NCI-H69 (cell line): Measurements from ENCODE around the gene RTRAF.

Source experiments
- DNase-seq: peaks from one replicate; lab custom pipeline; 2025; lab: John Stamatoyannopoulos, UW

Gene RTRAF

DNA sequence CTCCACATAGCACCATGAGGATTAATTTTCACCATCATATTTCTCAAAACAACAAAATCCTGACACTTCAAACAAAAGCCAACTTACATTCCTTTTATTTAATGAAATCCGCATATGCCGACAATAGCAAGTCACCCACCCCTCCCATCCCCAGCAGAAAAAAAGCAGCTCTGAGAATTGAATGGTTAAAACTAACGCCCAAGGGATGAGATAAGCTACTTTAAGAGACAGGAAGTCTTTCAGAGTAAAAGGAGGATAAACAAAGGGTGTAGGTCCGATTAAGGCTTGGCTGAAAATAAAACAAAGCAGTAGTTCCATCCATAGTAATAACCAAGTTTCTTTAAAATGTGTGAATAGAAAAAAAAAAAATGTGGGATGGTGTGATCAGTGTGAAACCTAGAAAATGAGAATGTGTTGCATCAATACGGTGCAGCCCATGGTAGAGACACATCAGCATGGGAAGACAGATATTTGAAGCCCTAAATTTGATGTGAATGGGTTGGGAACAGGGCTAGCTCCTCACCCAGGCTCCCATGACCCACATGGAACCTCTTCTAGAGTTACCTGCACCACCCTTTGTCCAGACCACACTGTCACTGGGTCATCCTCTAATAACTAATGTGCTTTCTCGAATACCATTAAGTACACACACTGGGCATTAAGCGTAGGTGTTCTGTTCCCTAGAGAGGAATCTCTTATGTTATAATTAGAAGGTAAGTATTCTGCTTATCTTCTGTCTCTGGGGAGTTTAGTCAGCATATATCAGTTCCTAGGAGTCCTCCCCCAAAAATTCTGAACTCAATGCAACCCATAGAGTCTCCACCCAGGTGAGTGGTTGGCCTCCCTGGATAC is 31.7 kb downstream of the RTRAF start:
- peak; percentile 17 for DNase-seq

- DNase-seq: no peak
Measured at GRCh38 chr14:52021957-52022600, 32.7 kb downstream of the RTRAF start.

- no peak for DNase-seq
Measured at GRCh38 chr14:52023518-52023917, 34.2 kb downstream of the RTRAF start.

DNA sequence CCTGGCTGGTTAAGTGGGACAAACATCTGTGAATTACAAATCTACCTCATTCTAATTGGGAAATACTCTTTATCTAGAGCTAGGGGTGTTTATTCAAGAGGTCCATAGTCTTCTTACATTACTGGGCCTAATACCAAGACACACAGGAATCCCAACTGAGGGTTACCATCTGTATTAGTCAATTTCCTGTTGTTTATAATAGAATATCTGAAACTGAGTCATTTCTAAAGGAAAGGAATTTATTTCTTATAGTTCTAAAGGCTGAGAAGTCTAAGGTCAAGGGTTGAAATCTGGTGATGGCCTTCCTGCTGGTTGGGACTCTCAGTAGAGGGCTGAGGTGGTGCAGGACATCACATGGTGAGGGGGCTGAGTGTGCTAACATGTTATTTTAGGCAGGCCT is 36.0 kb downstream of the RTRAF start:
- no peak for DNase-seq

- DNase-seq: no peak
Measured at GRCh38 chr14:52026017-52026660, 36.8 kb downstream of the RTRAF start.

- no peak for DNase-seq
Measured at GRCh38 chr14:52026901-52027300, 37.6 kb downstream of the RTRAF start.

DNA sequence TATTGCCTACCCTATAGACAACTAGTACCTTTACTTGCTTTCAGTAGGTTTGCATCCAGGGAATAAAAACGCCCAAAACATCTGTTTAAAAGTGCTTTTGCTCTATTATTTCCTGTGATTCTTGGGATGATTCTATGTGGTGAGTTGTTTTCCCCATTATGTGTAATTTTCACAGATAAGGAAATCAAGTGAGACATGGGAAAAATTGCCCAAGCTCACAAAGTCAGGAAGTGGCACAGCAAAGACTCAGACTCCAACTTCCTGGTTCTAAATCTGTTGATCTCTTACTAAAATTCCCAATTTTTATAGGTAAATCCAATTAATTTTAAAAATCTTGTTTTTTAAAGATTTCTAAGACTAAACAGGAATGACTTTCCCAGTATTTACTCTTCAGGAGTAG is 40.5 kb downstream of the RTRAF start:
- DNase-seq: no peak

- no peak for DNase-seq
Measured at GRCh38 chr14:52031781-52032180, 42.4 kb downstream of the RTRAF start.

GRCh38 chr14:52032204-52032801 is 43.0 kb downstream of the RTRAF start:
- no peak for DNase-seq

DNA sequence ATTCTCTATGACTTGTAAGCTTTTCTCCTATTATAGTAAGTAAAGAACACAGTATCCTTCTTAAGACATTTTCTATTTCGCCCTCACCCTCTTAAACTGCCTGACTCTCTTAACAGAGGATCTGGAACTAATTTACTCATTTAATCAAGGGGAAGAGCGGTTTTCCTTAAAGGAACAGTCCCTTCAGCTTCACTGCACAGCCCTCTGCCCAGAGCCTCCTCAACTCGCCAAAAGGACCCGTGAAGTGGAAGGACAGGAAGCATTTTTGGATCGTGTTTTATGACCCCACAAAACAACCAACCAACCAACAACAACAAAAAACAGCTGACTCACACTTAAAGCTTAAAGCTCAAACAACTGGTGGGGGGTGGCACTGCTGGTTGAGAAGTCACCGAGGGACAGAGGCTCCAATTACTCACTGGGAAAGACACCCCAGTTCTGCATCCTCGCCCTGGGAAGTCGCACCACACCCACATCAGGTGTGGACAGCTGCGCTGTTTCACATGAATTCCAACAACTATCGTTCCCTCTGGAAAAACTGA is 43.8 kb downstream of the RTRAF start:
- DNase-seq: peak; percentile 37

- no peak for DNase-seq
Measured at GRCh38 chr14:52039124-52039815, 49.9 kb downstream of the RTRAF start.

DNA sequence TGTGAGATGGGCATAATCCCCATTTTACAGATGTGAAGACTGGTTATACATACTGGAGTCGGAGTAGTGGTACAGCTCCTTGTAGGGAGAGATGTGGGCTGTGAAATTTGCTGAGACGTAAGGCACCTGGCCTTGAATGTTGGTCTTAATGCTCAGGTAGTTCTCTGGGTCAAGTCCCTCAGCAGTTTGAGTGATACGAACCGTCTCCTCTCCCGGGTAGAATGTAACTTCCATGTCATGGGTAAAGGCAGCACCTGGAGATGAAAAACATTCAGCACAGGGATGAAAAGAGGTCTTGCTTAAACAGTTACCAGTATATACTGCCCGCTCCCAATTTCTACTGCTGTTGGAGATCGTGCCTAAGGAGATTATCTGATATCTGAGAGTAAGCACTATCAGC is 51.3 kb downstream of the RTRAF start:
- no peak for DNase-seq

DNA sequence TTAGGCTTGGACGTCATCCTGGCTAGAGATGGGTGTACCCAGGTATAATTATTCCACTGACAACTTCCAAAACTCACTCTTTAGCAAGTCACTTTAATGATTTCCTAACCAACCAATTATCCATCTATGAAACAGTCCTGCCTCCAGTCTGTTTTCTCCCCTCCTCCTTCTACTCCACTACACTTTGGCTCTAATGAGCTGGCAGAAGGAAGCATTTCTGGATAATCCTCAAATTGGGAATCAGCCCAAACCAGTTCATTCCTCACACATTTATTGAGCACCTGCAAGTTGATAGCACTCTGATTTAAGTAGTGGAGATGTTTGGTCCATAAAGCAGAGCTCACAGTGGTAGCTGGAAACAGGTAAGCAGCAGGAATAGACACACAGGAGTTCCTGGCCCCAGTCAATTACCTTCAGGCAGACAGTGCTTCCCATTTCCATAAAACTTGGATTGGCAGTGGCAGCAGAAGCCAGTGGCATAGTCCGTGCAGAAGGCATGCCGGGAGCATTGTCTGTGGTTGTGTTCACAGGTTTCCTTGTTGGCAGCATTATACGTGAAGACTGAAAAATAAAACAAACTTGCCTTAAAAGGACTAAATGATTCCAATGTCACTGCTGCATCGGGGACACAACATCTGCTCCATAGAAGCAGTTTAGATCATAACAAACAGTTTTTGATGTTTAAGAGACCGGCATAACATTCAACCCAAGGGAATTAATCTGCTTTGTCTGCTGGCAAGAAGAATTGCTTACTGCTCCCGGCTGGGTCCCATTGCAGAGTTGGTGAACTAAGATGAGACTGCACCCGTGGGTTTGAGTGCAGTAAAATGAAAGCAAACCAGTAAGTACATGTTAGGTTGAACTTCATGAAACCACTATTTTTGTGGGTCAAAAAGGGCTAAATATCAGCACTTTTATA is 53.3 kb downstream of the RTRAF start:
- peak; percentile 37 for DNase-seq

DNA sequence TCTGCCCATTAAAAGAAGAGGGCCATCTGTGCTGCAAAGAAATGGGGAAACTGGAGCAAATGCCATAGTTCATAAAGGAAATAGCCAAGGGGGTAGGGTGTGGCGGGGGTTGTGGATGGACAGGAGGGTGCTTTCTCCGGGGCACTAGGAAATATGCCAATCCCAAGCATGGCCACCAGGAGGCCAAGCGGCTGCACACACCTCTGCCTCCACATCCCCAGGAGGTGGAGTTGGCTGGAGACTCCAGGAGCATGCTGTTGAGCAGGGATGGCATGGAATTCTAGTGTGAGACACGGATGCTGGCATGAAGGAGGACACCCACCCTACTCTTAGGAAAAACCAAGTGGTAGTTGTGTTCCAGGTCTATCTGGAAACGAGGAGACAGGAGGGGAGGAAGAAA is 54.3 kb downstream of the RTRAF start:
- DNase-seq: peak; percentile 76

GRCh38 chr14:52044791-52045522 is 55.6 kb downstream of the RTRAF start:
- DNase-seq: no peak

GRCh38 chr14:52046376-52046917 is 57.1 kb downstream of the RTRAF start:
- no peak for DNase-seq

DNA sequence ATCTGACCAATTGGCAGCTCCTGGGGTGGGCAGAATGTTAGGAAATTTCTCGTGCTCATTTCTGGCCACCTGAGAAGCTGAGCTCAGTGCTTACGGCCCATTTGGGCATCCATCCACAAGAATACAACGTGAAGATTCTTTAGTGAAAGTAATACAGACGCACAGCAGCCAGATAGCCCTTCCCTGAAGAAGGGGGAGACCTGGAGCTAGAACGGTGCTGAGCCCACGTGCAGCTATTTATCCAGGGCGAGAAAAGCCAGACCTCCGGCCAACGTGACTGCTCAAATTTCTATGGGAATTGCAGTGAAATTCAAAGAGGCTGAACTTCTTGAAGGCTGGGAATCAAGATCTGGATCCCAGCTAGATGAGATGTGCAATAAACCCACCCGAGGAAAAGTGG is 58.8 kb downstream of the RTRAF start:
- no peak for DNase-seq

DNA sequence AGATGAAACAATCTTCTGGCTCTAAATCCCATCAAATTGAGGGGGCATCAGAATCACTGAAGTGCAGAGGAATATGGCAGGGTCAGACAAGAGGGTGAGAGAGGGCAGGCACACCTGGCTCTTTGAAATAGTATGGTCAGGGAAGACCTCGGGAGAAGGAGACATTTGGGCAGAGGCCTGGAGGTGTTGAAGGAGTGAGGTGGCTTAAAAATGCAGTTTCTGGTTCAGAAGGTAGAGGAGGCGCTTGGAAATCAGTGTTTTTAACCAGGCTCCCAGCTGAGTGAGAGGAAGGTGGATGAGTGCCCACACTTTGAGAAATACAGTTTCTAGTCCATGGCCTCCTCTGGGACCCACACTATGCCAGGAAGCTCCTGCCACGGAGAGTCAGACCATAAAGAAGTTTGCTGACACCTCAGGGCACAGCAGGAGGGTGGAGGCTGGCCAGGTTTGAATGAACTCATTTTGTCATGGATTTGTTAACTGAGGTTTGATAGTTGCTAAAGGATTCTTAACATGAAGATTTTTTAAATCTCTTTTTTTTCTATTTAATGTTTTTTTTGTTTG is 59.4 kb downstream of the RTRAF start:
- peak; percentile 59 for DNase-seq

GRCh38 chr14:52049271-52049670 is 59.9 kb downstream of the RTRAF start:
- no peak for DNase-seq
